Measurements from ENCODE around the gene C16orf95. TPM values are rescaled to one million over a fixed set of nuclear protein-coding genes. Genes with fewer than 3 reads are reported as not detected.
A peak's percentile ranks its signal among the peaks of the same experiment; 100 is the strongest.

Gene C16orf95
- 1 to 10 TPM in 7 of 9 donors, under 1 TPM in 2; 0.67 to 9.9 (median 4.4) TPM for total RNA-seq
- 1 to 10 TPM; 2.5 to 7.8 (median 7.1) TPM for polyA plus RNA-seq
- long read RNA-seq, donor 1, partial matches to known transcripts: 0 of 8 reads
- long read RNA-seq, donor 1, other reads (novel, unspliced or antisense): 0 of 8 reads
- long read RNA-seq, donor 2, partial matches to known transcripts: 0 of 4 reads
- long read RNA-seq, donor 2, other reads (novel, unspliced or antisense): 0 of 4 reads
- long read RNA-seq, donor 3, partial matches to known transcripts: 0 of 2 reads
- long read RNA-seq, donor 3, other reads (novel, unspliced or antisense): 0 of 2 reads
- long read RNA-seq, donor 4, transcript C16orf95-206 (5 exons, 974 nt): major isoform, 6 of 9 reads
- long read RNA-seq, donor 4, partial matches to known transcripts: 0 of 9 reads
- long read RNA-seq, donor 4, other reads (novel, unspliced or antisense): 3 of 9 reads
- long read RNA-seq, donor 5, partial matches to known transcripts: 1 of 11 reads
- long read RNA-seq, donor 5, other reads (novel, unspliced or antisense): 2 of 11 reads
- long read RNA-seq, donor 6, partial matches to known transcripts: 0 of 5 reads
- long read RNA-seq, donor 6, other reads (novel, unspliced or antisense): 3 of 5 reads
- long read RNA-seq, donor 7: 0 reads
- long read RNA-seq, donor 8, partial matches to known transcripts: 0 of 3 reads
- long read RNA-seq, donor 8, other reads (novel, unspliced or antisense): 0 of 3 reads
- long read RNA-seq, donor 9, partial matches to known transcripts: 0 of 2 reads
- long read RNA-seq, donor 9, other reads (novel, unspliced or antisense): 0 of 2 reads
- long read RNA-seq, donor 10, partial matches to known transcripts: 0 of 1 reads
- long read RNA-seq, donor 10, other reads (novel, unspliced or antisense): 0 of 1 reads

- TF ChIP-seq POLR2A (IDR thresholded peaks at IDR 0.05): peak; percentile 59 to 95
- TF ChIP-seq CTCF (IDR thresholded peaks at IDR 0.05): peak; percentile 35 to 70 (median 63)
- 0 to 1% (median 1%) methylated on average over 10 to 64 of the region's 64 CpGs for WGBS, 4 donors
- peak; percentile 97 to 99 (median 98) for DNase-seq
- no peaks in the 10 kb centered on the region for H3K36me3 ChIP-seq (replicated peaks in 1 of 2)
- H3K4me1 ChIP-seq (replicated peaks in 1 of 2): peaks cover 8 to 10% of the 10 kb centered on the region in 2 donors
- peak within 1 kb of the TSS; percentile 92 to 100 (median 96) for H3K27ac ChIP-seq
- no peaks in the 10 kb centered on the region for H3K27me3 ChIP-seq
- intact Hi-C loops (cut with DNase I): loop anchor here in 1 of 2 donors (10.0 kb wide), 1 partner anchor 318 kb away; no protein-coding TSS in a partner anchor
- H3K9me3 ChIP-seq (replicated peaks in 1 of 3): no peaks in the 10 kb centered on the region
- peak within 1 kb of the TSS in 3 of 4 donors; percentile 77 to 100 (median 96) for H3K4me3 ChIP-seq
Observed at GRCh38 chr16:87316923-87317749, at the start of gene C16orf95. Gene C16orf95, minus strand, starts transcription at chr16:87317392. Its CDS starts 150 bp downstream, at chr16:87317242.

- DNase-seq: no peak
- intact Hi-C loops (cut with DNase I): no loop called here
- Histone ChIP-seq H3K27ac (peak overlapping the region in 1 of 5 donors; percentile 64), H3K27me3 (no peaks in the 10 kb centered on the region), H3K4me3 (no peak overlapping the region), H3K36me3 (replicated peaks in 1 of 2) (peaks cover 0 to under 1% of the 10 kb centered on the region in 2 donors), H3K4me1 (replicated peaks in 1 of 2) (peaks cover 23 to 61% of the 10 kb centered on the region in 2 donors), H3K9me3 (replicated peaks in 1 of 3) (no peaks in the 10 kb centered on the region)
- 64 to 80% (median 70%) methylated on average over 1 of the region's 1 CpG for WGBS, 4 donors
- TF ChIP-seq CTCF (IDR thresholded peaks at IDR 0.05) (no peak), POLR2A (IDR thresholded peaks at IDR 0.05) (no peak)
Observed at GRCh38 chr16:87366930-87367329, 49.7 kb upstream of the C16orf95 start.

GRCh38 chr16:87366288-87366687, 49.1 kb upstream of the C16orf95 start:
- no peak for DNase-seq
- H3K4me3 ChIP-seq: no peak overlapping the region
- TF ChIP-seq POLR2A (IDR thresholded peaks at IDR 0.05) (no peak), CTCF (IDR thresholded peaks at IDR 0.05) (no peak)
- intact Hi-C loops (cut with DNase I): no loop called here
- H3K9me3 ChIP-seq (replicated peaks in 1 of 3): no peaks in the 10 kb centered on the region
- H3K27ac ChIP-seq: peak overlapping the region in 1 of 5 donors; percentile 92
- no peaks in the 10 kb centered on the region for H3K27me3 ChIP-seq
- H3K4me1 ChIP-seq (replicated peaks in 1 of 2): peaks cover 23 to 61% of the 10 kb centered on the region in 2 donors
- 84 to 88% (median 86%) methylated on average over 4 of the region's 4 CpGs for WGBS, 4 donors
- peaks cover 0 to 7% of the 10 kb centered on the region in 2 donors for H3K36me3 ChIP-seq (replicated peaks in 1 of 2)
